Ovary (tissue), 9 donors: ENCODE measurements around the gene PRRC2A. TPM values are rescaled to one million over a fixed set of nuclear protein-coding genes. Genes with fewer than 3 reads are reported as not detected.

Experiments
- DNase-seq, 5 donors: peaks; one replicate each; pipeline ENCODE4 v3.0.0-alpha.2; 2019 to 2020
- H3K27ac ChIP-seq, 2 donors: fragments of 200-600 bp; one replicate each; pipeline versions ENCODE4 v1.5.1 to v1.8.0; 2019 to 2022
- H3K27me3 ChIP-seq: fragments of 200-600 bp; one replicate; pipeline ENCODE4 v1.8.0; 2022
- H3K36me3 ChIP-seq: fragments of 200-600 bp; sonication (generic); one replicate; pipeline ENCODE4 v1.5.1; 2019
- H3K4me1 ChIP-seq: one replicate; pipeline ENCODE4 v1.8.1; 2013; ENCODE audit warnings: mild to moderate bottlenecking, moderate library complexity; ENCODE audit not compliant: insufficient read depth
- H3K4me3 ChIP-seq: fragments of 200-600 bp; sonication (generic); one replicate; pipeline ENCODE4 v1.5.1; 2017
- H3K9me3 ChIP-seq, 2 donors: fragments of 200-600 bp in 1 of 2; sonication (generic) in 1 of 2; one replicate each; pipeline versions ENCODE4 v1.5.1 to v1.8.1; 2013 to 2019; ENCODE audit warnings: mild to moderate bottlenecking in 1 of 2, moderate library complexity in 1 of 2
- EP300 ChIP-seq: sonication (generic); formaldehyde crosslinking; IDR thresholded peaks from one replicate; pipeline ENCODE4 v1.6.1; 2017; ENCODE audit warnings: antibody characterized with exemption
- POLR2A ChIP-seq: fragments of 450-650 bp; IDR thresholded peaks from one replicate; pipeline ENCODE4 v1.6.1; 2017; ENCODE audit warnings: antibody characterized with exemption, mild to moderate bottlenecking, moderate library complexity
- WGBS, 3 donors: extraction: QIAGEN DNeasy Blood & Tissue Kit in 1 of 3; methylation state at CpG; one replicate each; pipeline versions ENCODE4 v1.1.5 to v1.1.7; 2013 to 2017; 5-methylcytosine and 5-hydroxymethylcytosine counted together
- intact Hi-C, 4 donors: fragments of 100-400 bp; cut with DNase I; formaldehyde crosslinking; loops; one replicate each; pipeline versions ENCODE4 v1.11.0 to v1.15.1; 2022 to 2023
- polyA plus RNA-seq, 2 donors: library from polyadenylated mRNA; stranded (reverse); fragments of 200-250 nt in 1 of 2; fragments of 350-450 nt in 1 of 2; fragmentation: Illumina TruSeq in 1 of 2; extraction: RNeasy Lipid Tissue Mini Kit (QIAGEN cat#74804) in 1 of 2; gene quantifications; one replicate each; pipeline ENCODE4 v1.2.3, GENCODE V29; 2013 to 2014
- total RNA-seq, 7 donors: library from RNA; depleted of rRNA in 2 of 7; stranded (reverse); fragments of >200 nt in 2 of 7; fragmentation: NEBNext Ultra II Directional in 3 of 7; extraction: Animal tissue kit (Norgen Biotek cat#: 25700) in 3 of 7; gene quantifications; one replicate each; pipeline versions ENCODE4 v1.1.0 to v1.2.4, GENCODE V29; 2016 to 2023
- TF ChIP-seq, protein P1 (sequence below), 3 donors: fragments of 450-650 bp in 2 of 3; fragments of 200-600 bp in 1 of 3; IDR thresholded peaks; one replicate each; pipeline versions ENCODE4 v1.5.1 to v1.8.0; 2016 to 2022; ENCODE audit warnings: antibody characterized with exemption in 3 of 3, mild to moderate bottlenecking in 1 of 3
- donor health status: DM: no; HTN: no; CAD: no; lungs with moderate emphysema.
- donor health status: DM: no; HTN: no; CAD: no.
- donor health status: Bipolar disorder and iron deficiency.
- donor health status: DM: yes; HTN: yes; CAD: no.
- donor health status: DM: no; HTN: no; CAD: no.
- donor health status: DM: yes; HTN: yes; CAD: no.

Gene PRRC2A
- total and polyA plus RNA-seq, 9 donors: 48.5 to 222 (median 179) TPM

DNA sequence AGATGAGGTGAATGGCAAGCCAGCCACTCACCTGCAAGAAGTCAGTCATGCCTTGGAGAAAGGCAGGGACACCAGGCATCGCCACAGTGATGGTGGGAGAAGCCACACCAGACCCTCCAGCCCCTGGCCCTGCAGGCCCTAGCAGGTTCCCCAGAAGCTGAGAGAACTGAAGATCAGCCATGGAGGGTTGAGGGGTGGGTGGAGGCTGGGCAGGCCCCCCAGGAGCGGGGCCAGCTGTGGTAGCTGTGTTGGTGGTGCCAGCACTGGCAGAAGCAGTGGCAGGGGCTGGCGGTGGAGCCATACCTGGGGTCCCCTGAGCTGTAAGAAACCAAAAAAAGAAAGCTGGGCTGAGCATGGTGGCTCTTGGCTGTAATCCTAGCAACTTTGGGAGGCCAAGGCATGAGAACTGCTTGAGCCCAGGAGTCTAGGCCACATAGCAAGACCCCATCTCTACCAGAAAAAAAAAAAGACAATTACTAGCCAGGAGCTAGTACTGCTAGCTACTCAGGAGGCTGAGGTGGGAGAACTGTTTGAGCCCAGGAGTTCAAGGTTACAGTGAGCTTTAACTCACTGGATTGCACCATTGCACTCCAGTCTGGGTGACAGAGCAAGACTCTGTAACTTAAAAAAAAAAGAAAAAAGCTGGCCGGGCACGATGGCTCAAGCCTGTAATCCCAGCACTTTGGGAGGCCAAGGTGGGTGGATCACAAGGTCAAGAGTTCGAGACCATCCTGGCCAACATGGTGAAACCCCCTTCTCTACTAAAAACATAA lies 22.5 kb downstream of the PRRC2A start:
- no peak overlapping the region for H3K4me3 ChIP-seq
- TF ChIP-seq POLR2A (no peak), EP300 (no peak)
- TF ChIP-seq, protein P1, sequence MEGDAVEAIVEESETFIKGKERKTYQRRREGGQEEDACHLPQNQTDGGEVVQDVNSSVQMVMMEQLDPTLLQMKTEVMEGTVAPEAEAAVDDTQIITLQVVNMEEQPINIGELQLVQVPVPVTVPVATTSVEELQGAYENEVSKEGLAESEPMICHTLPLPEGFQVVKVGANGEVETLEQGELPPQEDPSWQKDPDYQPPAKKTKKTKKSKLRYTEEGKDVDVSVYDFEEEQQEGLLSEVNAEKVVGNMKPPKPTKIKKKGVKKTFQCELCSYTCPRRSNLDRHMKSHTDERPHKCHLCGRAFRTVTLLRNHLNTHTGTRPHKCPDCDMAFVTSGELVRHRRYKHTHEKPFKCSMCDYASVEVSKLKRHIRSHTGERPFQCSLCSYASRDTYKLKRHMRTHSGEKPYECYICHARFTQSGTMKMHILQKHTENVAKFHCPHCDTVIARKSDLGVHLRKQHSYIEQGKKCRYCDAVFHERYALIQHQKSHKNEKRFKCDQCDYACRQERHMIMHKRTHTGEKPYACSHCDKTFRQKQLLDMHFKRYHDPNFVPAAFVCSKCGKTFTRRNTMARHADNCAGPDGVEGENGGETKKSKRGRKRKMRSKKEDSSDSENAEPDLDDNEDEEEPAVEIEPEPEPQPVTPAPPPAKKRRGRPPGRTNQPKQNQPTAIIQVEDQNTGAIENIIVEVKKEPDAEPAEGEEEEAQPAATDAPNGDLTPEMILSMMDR (IDR thresholded peaks at IDR 0.05): no peak
- H3K27ac ChIP-seq: no peak overlapping the region
- H3K27me3 ChIP-seq: no peaks in the 10 kb centered on the region
- no peaks in the 10 kb centered on the region for H3K4me1 ChIP-seq
- H3K36me3 ChIP-seq: no peaks in the 10 kb centered on the region
- WGBS, 3 donors: 72 to 82% (median 81%) methylated on average over 6 of the region's 6 CpGs
- H3K9me3 ChIP-seq: no peaks in the 10 kb centered on the region
- no peak for DNase-seq
- intact Hi-C loops: no loop called here

DNA sequence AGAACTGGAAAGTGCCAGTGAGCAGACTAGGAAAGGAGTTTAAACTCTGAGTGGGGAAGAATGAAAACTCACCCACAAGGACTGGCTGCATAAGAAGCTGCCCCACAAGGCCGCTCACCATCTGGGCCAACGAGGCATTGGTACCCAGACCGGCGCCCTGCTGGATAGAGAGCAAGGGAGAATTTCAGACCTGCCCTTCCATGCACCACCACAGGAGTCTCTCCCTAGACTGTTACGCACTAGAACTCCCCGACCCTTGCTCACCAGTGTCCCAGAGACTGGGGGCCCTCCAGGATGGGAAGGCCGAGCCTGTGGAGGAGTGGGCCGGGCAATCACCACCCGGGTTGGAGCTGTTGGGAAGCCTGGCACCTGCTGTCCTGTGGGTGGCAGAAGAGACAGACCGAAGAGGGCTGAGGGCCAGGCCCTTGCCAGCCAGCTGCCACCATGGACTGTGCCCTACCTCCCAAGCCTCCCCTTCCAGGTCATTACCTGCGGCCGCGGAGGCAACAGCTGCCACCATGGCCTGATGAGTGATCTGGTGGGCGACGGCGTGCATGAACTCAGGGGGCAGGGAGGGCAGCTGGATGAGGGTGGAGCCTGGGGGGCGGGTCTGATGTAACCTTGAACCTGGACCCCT lies 23.4 kb downstream of the PRRC2A start:
- Histone ChIP-seq H3K36me3 (no peaks in the 10 kb centered on the region), H3K9me3 (no peaks in the 10 kb centered on the region), H3K4me3 (no peak overlapping the region), H3K4me1 (no peaks in the 10 kb centered on the region), H3K27ac (no peak overlapping the region), H3K27me3 (no peaks in the 10 kb centered on the region)
- intact Hi-C loops: no loop called here
- TF ChIP-seq, protein P1 (IDR thresholded peaks at IDR 0.05): no peak
- no peak for TF ChIP-seq EP300
- TF ChIP-seq POLR2A: no peak
- 78 to 81% (median 80%) methylated on average over 17 of the region's 17 CpGs for WGBS, 3 donors
- DNase-seq: no peak

DNA sequence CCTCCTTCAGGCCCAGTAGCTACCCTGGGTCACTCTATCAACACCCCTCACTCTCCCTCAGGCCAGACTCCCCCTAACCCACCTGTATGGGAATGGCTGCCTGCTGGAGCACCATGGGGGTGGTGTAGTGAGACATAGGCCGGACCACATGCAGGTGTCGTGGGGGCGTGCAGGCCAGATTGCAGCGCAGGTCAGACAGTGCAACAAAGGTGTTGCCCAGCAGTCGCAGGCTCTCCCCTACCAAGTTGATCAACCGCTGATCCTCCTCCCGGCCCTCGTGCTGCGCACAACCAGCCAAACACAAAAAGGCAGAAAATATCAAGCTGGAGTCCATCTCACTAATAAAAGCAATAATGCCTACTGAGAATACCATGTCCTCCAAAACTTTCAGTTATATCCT lies 24.8 kb downstream of the PRRC2A start:
- H3K4me3 ChIP-seq: no peak overlapping the region
- intact Hi-C loops: no loop called here
- H3K27me3 ChIP-seq: no peaks in the 10 kb centered on the region
- DNase-seq: no peak
- no peaks in the 10 kb centered on the region for H3K36me3 ChIP-seq
- no peaks in the 10 kb centered on the region for H3K4me1 ChIP-seq
- TF ChIP-seq POLR2A: no peak
- no peak for TF ChIP-seq EP300
- TF ChIP-seq, protein P1 (IDR thresholded peaks at IDR 0.05): no peak
- H3K27ac ChIP-seq: no peak overlapping the region
- H3K9me3 ChIP-seq: no peaks in the 10 kb centered on the region
- WGBS, 3 donors: 87 to 89% (median 89%) methylated on average over 9 of the region's 9 CpGs

DNA sequence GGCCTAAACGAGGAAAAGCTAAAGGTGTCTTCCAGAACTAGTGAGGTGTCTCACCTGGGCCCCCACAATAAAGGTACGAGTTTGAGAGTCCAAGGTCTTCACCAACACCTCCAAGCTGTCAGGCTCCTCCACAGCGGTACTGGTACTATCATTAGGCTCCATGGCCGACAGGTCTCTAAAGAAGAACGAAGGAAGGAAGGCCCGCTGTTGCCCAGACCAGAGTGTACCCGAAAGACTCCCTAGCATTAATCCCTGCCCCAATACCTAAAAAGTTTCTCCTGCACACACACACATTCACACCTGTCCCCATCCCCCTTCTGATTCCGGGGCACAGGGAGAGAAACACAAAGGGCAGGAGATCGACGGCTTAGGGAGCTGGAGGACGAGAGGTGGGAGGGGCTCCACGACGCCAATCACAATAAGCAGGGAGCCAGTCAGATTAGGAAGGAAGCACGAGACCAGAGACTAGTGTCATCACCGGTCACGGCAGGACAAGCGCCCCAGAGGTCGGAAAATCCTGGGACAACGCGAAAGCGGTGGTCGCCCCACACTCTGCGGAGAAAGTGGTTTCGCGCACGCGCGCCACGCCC lies 31.2 kb downstream of the PRRC2A start:
- H3K36me3 ChIP-seq: no peaks in the 10 kb centered on the region
- no peaks in the 10 kb centered on the region for H3K27me3 ChIP-seq
- peak overlapping the region; percentile 95 for H3K4me3 ChIP-seq
- WGBS, 3 donors: 1 to 3% (median 1%) methylated on average over 29 of the region's 29 CpGs
- no peak for DNase-seq
- intact Hi-C loops: loop anchor here in 1 of 4 donors (2.0 kb wide), 1 partner anchor 31 kb away; the partner anchor contains the start of gene PRRC2A
- H3K4me1 ChIP-seq: peaks cover 6% of the 10 kb centered on the region
- no peak for TF ChIP-seq POLR2A
- peak overlapping the region; percentile 99 to 100 for H3K27ac ChIP-seq
- H3K9me3 ChIP-seq: no peaks in the 10 kb centered on the region
